GM12878 (cell line): ENCODE data around the gene MRPL12. TPM values are rescaled to one million over a fixed set of nuclear protein-coding genes. Genes with fewer than 3 reads are reported as not detected.
A peak's percentile ranks its signal among the peaks of the same experiment; 100 is the strongest.

Experiments used
- ATAC-seq: fragments of 200-7000 bp; cut with Tn5 transposase; 3 replicates; pipeline ENCODE4 v1.9.1; 2020; ENCODE audit warnings: mild to moderate bottlenecking, moderate library complexity
- BruUV-seq: library from RNA; stranded (reverse); fragments of 400-500 nt; replicated peaks from 2 replicates; lab custom pipeline; 2021; lab: Mats Ljungman, UMichigan
- CTCF ChIA-PET: fragments of 300-600 bp; sonication (Branson Sonifier 250); formaldehyde crosslinking; extraction: SDS; loops from one replicate; lab custom pipeline; 2021; ENCODE audit warnings: inconsistent platforms; lab: Yijun Ruan, JAX
- POLR2A ChIA-PET: fragments of 350-600 bp; formaldehyde crosslinking; extraction: SDS; loops from one replicate; lab custom pipeline; 2021; ENCODE audit warnings: inconsistent platforms; lab: Charles Lee
- RAD21 ChIA-PET: fragments of 300-600 bp; sonication (Branson Sonifier 250); formaldehyde crosslinking; loops from one replicate; lab custom pipeline; 2023; ENCODE audit warnings: antibody characterized with exemption; ENCODE audit not compliant: unreplicated experiment; lab: Charles Lee
- SMC1A ChIA-PET: fragments of 300-600 bp; sonication (Branson Sonifier 250); formaldehyde crosslinking; loops from one replicate; lab custom pipeline; 2023; ENCODE audit not compliant: unreplicated experiment, uncharacterized antibody; lab: Charles Lee
- DNase-seq: peaks from one replicate; pipeline ENCODE4 v3.0.0-alpha.2; 2011; ENCODE audit warnings: low read depth, low spot score
- FAIRE-seq: peaks from 3 replicates; lab custom pipeline; 2011; peaks lifted over from hg19 to GRCh38; lab: Jason Lieb, UNC
- H2AFZ ChIP-seq: 2 replicates; pipeline ENCODE4 v1.6.0; 2011; ENCODE audit warnings: low read depth, low read length, control low read depth; ENCODE audit not compliant: control insufficient read depth
- H3K27ac ChIP-seq: 2 replicates; pipeline ENCODE4 v1.5.1; 2011; ENCODE audit warnings: control low read depth; ENCODE audit not compliant: control insufficient read depth, insufficient read depth
- H3K27me3 ChIP-seq, 2 experiments: replicated peaks in 1 of 2; 2 replicates each; pipeline versions ENCODE4 v1.6.0 to v1.6.1; 2011; ENCODE audit warnings: low read length in 1 of 2; ENCODE audit not compliant: control insufficient read depth in 2 of 2, insufficient read depth in 2 of 2
- H3K36me3 ChIP-seq, 2 experiments: 2 replicates each; pipeline ENCODE4 v1.5.1; 2011; ENCODE audit warnings: low read length in 1 of 2; ENCODE audit not compliant: control insufficient read depth in 2 of 2, insufficient read depth in 2 of 2
- H3K4me1 ChIP-seq: 2 replicates; pipeline ENCODE4 v1.6.1; 2011; ENCODE audit warnings: mild to moderate bottlenecking, low read length, moderate library complexity, mixed read lengths; ENCODE audit not compliant: control insufficient read depth, insufficient read depth
- H3K4me2 ChIP-seq: 2 replicates; pipeline ENCODE4 v1.6.0; 2011; ENCODE audit warnings: control low read depth; ENCODE audit not compliant: control insufficient read depth, insufficient read depth
- H3K4me3 ChIP-seq: fragments of 200-600 bp; sonication (generic); 2 replicates; pipeline ENCODE4 v1.5.1; 2016
- H3K79me2 ChIP-seq: 2 replicates; pipeline ENCODE4 v1.6.0; 2011; ENCODE audit warnings: low read length; ENCODE audit not compliant: control insufficient read depth, insufficient read depth
- H3K9ac ChIP-seq: 2 replicates; pipeline ENCODE4 v1.8.0; 2011; ENCODE audit warnings: low read length, control low read depth, mixed read lengths; ENCODE audit not compliant: control insufficient read depth, insufficient read depth
- H3K9me3 ChIP-seq: replicated peaks from 3 replicates; pipeline ENCODE4 v1.5.1; 2011; ENCODE audit warnings: mild to moderate bottlenecking, low read length; ENCODE audit not compliant: control insufficient read depth, insufficient read depth
- H4K20me1 ChIP-seq: 2 replicates; pipeline ENCODE4 v1.6.0; 2011; ENCODE audit not compliant: control insufficient read depth, insufficient read depth
- BRCA1 ChIP-seq: IDR thresholded peaks from 2 replicates; pipeline ENCODE4 v1.6.1; 2011; ENCODE audit warnings: low read depth, low read length, improper control_type of control experiment
- CEBPB ChIP-seq, 2 experiments: fragments of 150-350 bp in 1 of 2; IDR thresholded peaks; 2 replicates each; pipeline ENCODE4 v1.6.1; 2012 to 2014; ENCODE audit warnings: low read depth in 2 of 2, low read length in 2 of 2, borderline replicate concordance in 1 of 2, inconsistent platforms in 1 of 2
- CREB1 ChIP-seq: IDR thresholded peaks from 2 replicates; pipeline ENCODE4 v1.6.1; 2012; ENCODE audit warnings: low read depth, mild to moderate bottlenecking, inconsistent platforms
- EGR1 ChIP-seq, 2 experiments: IDR thresholded peaks; 1 replicate in 1 of 2; 2 replicates in 1 of 2; pipeline ENCODE4 v1.6.1; 2011 to 2012; ENCODE audit warnings: low read depth in 2 of 2, low read length in 2 of 2, borderline replicate concordance in 1 of 2, mild to moderate bottlenecking in 1 of 2, moderate library complexity in 1 of 2
- EZH2 ChIP-seq: IDR thresholded peaks from 2 replicates; pipeline ENCODE4 v1.6.1; 2012; ENCODE audit warnings: low read depth, mild to moderate bottlenecking, control low read depth, inconsistent platforms, low read length, borderline replicate concordance; ENCODE audit not compliant: control insufficient read depth
- WGBS: methylation state at CpG from one replicate; pipeline ENCODE4 v1.1.6; 2016; ENCODE audit warnings: low lambda C conversion rate; ENCODE audit not compliant: insufficient replicate concordance, insufficient coverage; ENCODE audit errors: missing lambda C conversion rate; 5-methylcytosine and 5-hydroxymethylcytosine counted together
- in situ Hi-C: fragments of 300-500 bp; cut with MboI; formaldehyde crosslinking; loops from 9 replicates; pipeline ENCODE4 v1.14.3; 2018; ENCODE audit warnings: mixed read lengths
- intact Hi-C: fragments of 100-400 bp; cut with micrococcal nuclease; formaldehyde crosslinking; loops from one replicate; pipeline ENCODE4 v1.14.2; 2022; ENCODE audit not compliant: unreplicated experiment
- microRNA-seq: library from miRNA; unstranded; fragments of <30 nt; microRNA quantifications from one replicate; pipeline ENCODE4, GENCODE V29; 2018
- polyA plus RNA-seq, 11 experiments: library from polyadenylated mRNA; depleted of rRNA in 4 of 11; unstranded in 6 of 11; stranded (reverse) in 5 of 11; fragments of >200 nt; fragmentation: Nextera tagmentation in 4 of 11; fragmentation: Illumina TruSeq in 1 of 11; extraction: Ambion mirVana in 4 of 11; extraction: Trizol in 1 of 11; gene quantifications; 1 replicate in 1 of 11; 2 replicates in 10 of 11; pipeline versions ENCODE4 v1.2.1 to v1.2.3, GENCODE V29; 2011 to 2016; ENCODE audit warnings: inconsistent platforms in 2 of 11, missing spikeins in 2 of 11, low read depth in 1 of 11
- small RNA-seq: library from RNA; depleted of rRNA; stranded (forward); fragments of <200 nt; gene quantifications from one replicate; pipeline ENCODE3, GENCODE V24; 2014
- total RNA-seq, 4 experiments: library from RNA; depleted of rRNA in 3 of 4; stranded (reverse); fragments of >200 nt in 3 of 4; fragmentation: Illumina TruSeq in 1 of 4; extraction: Trizol in 1 of 4; gene quantifications; 2 replicates each; pipeline versions ENCODE4 v1.2.1 to v1.2.3, GENCODE V29; 2013 to 2021
- TF ChIP-seq, protein P1 (sequence below): IDR thresholded peaks from 2 replicates; pipeline ENCODE4 v1.6.1; 2012; ENCODE audit warnings: mild to moderate bottlenecking, low read depth, low read length

The MRPL12 gene
- total and polyA plus RNA-seq, 10 of the 15 experiments (the other 5 are each of a cell fraction or from before 2014, with no cell fraction given) = 1.3 to 269 (median 117) TPM

DNA sequence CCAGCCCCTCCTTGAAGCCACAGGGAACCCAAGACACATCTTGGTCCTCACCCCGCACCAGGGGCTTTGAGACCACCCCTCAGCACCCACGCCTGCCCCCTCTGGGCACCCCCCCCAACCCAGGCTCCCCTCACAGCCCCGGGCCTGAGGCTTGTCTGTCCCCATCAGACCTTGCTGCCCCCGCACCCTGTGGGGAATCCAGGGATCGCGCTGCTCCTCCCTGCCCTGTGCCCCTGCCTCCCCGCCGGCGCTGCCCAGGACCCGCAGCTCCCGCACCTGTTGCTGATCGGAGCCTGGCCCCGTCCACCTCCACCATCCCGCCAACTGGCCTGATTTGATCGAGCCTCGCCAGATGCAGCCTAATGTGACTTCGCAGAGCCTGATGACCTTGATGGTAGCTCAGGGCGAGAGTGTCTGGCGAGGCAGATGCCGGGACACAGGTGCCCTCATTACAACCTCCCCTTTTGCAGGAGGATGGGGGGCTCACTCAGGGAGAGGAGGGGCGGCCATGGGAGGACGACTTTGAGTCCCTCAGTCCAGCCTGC lies 38.0 kb downstream of the MRPL12 start (continued):
- no peak for TF ChIP-seq EZH2
- TF ChIP-seq CEBPB (IDR thresholded peaks at IDR 0.05; ENCODE audit: borderline replicate concordance in 1 of 2, low read depth in 2 of 2, low read length in 2 of 2) = no peak

DNA sequence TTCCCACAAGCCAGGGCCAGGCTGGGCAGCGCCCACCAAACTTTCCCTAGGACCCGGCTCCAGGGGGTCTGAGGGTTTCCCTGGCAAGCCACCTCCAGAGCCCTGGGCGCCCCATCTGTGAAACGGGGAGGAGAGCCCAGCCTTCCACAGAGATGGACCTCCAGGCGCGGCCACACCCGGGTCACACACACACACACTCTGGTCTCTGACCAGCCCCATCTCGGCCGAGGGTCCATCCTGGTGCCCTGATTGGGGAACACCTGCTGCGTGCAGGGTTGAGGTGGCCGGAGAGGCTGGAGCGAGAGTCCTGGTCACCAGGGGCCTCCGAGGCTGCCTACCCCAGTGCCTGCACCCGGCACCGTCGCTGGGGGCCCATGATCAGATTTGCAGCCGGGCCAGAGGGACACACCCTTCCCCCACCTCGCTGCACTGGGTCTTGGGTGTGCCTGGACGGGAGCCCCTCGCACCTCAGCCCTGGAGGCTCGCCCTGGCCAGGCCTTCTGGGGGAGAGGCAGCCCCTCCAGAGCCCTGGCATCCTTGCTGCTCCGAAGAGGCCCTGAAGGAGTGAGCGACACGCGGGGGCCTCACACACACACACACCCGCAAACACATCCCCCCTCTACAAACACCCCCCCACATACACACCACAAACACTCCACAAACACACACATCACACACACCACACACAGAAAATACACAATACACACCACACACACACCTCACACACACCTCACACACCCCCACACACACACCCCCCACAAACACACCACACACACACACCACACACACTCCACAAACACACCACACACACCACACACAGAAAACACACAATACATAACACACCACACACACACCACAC lies 38.7 kb downstream of the MRPL12 start:
- POLR2A ChIA-PET = no interaction called here
- no peaks in the 10 kb centered on the region for H4K20me1 ChIP-seq
- H3K27me3 ChIP-seq = no peaks in the 10 kb centered on the region
- 64% methylated on average over 25 of the region's 26 CpGs for WGBS
- H3K27ac ChIP-seq = no peak overlapping the region
- no peak overlapping the region for H2AFZ ChIP-seq
- SMC1A ChIA-PET = no interaction called here
- H3K9me3 ChIP-seq = no peaks in the 10 kb centered on the region
- no peaks in the 10 kb centered on the region for H3K4me1 ChIP-seq
- H3K4me3 ChIP-seq = no peak overlapping the region
- CTCF ChIA-PET = no interaction called here
- ATAC-seq (peak; percentile 52), FAIRE-seq (no peak), DNase-seq (no peak)
- no peaks in the 10 kb centered on the region for H3K36me3 ChIP-seq
- BruUV-seq = no TSS peak
- no peaks in the 10 kb centered on the region for H3K79me2 ChIP-seq
- in situ Hi-C loops (no loop called here), intact Hi-C loops (no loop called here)
- TF ChIP-seq EZH2 = no peak
- TF ChIP-seq BRCA1 = no peak
- no peak for TF ChIP-seq CREB1
- TF ChIP-seq EGR1 (IDR thresholded peaks at IDR 0.05; ENCODE audit: borderline replicate concordance in 1 of 2, low read depth in 2 of 2, low read length in 2 of 2) = no peak
- TF ChIP-seq, protein P1, sequence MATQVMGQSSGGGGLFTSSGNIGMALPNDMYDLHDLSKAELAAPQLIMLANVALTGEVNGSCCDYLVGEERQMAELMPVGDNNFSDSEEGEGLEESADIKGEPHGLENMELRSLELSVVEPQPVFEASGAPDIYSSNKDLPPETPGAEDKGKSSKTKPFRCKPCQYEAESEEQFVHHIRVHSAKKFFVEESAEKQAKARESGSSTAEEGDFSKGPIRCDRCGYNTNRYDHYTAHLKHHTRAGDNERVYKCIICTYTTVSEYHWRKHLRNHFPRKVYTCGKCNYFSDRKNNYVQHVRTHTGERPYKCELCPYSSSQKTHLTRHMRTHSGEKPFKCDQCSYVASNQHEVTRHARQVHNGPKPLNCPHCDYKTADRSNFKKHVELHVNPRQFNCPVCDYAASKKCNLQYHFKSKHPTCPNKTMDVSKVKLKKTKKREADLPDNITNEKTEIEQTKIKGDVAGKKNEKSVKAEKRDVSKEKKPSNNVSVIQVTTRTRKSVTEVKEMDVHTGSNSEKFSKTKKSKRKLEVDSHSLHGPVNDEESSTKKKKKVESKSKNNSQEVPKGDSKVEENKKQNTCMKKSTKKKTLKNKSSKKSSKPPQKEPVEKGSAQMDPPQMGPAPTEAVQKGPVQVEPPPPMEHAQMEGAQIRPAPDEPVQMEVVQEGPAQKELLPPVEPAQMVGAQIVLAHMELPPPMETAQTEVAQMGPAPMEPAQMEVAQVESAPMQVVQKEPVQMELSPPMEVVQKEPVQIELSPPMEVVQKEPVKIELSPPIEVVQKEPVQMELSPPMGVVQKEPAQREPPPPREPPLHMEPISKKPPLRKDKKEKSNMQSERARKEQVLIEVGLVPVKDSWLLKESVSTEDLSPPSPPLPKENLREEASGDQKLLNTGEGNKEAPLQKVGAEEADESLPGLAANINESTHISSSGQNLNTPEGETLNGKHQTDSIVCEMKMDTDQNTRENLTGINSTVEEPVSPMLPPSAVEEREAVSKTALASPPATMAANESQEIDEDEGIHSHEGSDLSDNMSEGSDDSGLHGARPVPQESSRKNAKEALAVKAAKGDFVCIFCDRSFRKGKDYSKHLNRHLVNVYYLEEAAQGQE = no peak
- RAD21 ChIA-PET = no interaction called here
- H3K9ac ChIP-seq = no peak overlapping the region
- no peak overlapping the region for H3K4me2 ChIP-seq

Small RNA genes within 50 kb of the gene (microRNA-seq; reads per million reads assigned to microRNA genes)
- 1.9 reads per million, percentile 3 among the genes with 10 or more reads in this experiment for gene MIR6786

Small RNA genes within 50 kb of the gene (small RNA-seq; reads per million reads assigned to genes)
- 0.12 reads per million for gene MIR6786

Other genes starting within 250 kb of the MRPL12 start
Only the 7 nearest of the 24 such genes appear.
- gene TSPAN10, start 66.2 kb upstream of the MRPL12 start, total RNA-seq (2014; rRNA removed) = 0.38 and 0.40 TPM in 2 replicates
- gene TSPAN10, start 66.2 kb upstream of the MRPL12 start, total RNA-seq (2014; rRNA removed; fragmentation: Illumina TruSeq; extraction: Trizol) = 0.13 and 0.18 TPM in 2 replicates
- gene TSPAN10, start 66.2 kb upstream of the MRPL12 start, total RNA-seq (2021) = 0.41 and 0.56 TPM in 2 replicates
- gene TSPAN10, start 66.2 kb upstream of the MRPL12 start, polyA plus RNA-seq (2011; rRNA removed) = 0.53 and 0.58 TPM in 2 replicates
- 0.16 and 0.36 TPM in 2 replicates for gene TSPAN10, start 66.2 kb upstream of the MRPL12 start, polyA plus RNA-seq (2014; fragmentation: Illumina TruSeq; extraction: Trizol)
- gene TSPAN10, start 66.2 kb upstream of the MRPL12 start, polyA plus RNA-seq (2014; fragmentation: Nextera tagmentation; extraction: Ambion mirVana) = under 1 TPM; 0.33 to 0.45 TPM
- gene TSPAN10, start 66.2 kb upstream of the MRPL12 start, polyA plus RNA-seq (2014; rRNA removed) = 0.61 and 0.72 TPM in 2 replicates
- under 1 TPM; 0.60 to 0.82 TPM for gene TSPAN10, start 66.2 kb upstream of the MRPL12 start, polyA plus RNA-seq (2016; fragmentation: Nextera tagmentation; extraction: Ambion mirVana)
- gene PDE6G, start 46.8 kb upstream of the MRPL12 start, total RNA-seq (2014; rRNA removed) = 7.8 and 12.1 TPM in 2 replicates
- gene PDE6G, start 46.8 kb upstream of the MRPL12 start, total RNA-seq (2014; rRNA removed; fragmentation: Illumina TruSeq; extraction: Trizol) = 1.5 and 3.5 TPM in 2 replicates
- gene PDE6G, start 46.8 kb upstream of the MRPL12 start, total RNA-seq (2021) = 6.0 and 8.3 TPM in 2 replicates
- gene PDE6G, start 46.8 kb upstream of the MRPL12 start, polyA plus RNA-seq (2011; rRNA removed) = 0.37 and 1.8 TPM in 2 replicates
- gene PDE6G, start 46.8 kb upstream of the MRPL12 start, polyA plus RNA-seq (2014; fragmentation: Illumina TruSeq; extraction: Trizol) = 7.0 and 8.0 TPM in 2 replicates
- gene PDE6G, start 46.8 kb upstream of the MRPL12 start, polyA plus RNA-seq (2014; fragmentation: Nextera tagmentation; extraction: Ambion mirVana) = under 1 TPM; 0.55 to 0.82 TPM
- 10.4 and 11.1 TPM in 2 replicates for gene PDE6G, start 46.8 kb upstream of the MRPL12 start, polyA plus RNA-seq (2014; rRNA removed)
- 1 to 10 TPM; 3.3 to 5.0 TPM for gene PDE6G, start 46.8 kb upstream of the MRPL12 start, polyA plus RNA-seq (2016; fragmentation: Nextera tagmentation; extraction: Ambion mirVana)
- 74.8 and 77.7 TPM in 2 replicates for gene OXLD1, start 36.8 kb upstream of the MRPL12 start, total RNA-seq (2014; rRNA removed)
- 14.4 and 18.4 TPM in 2 replicates for gene OXLD1, start 36.8 kb upstream of the MRPL12 start, total RNA-seq (2014; rRNA removed; fragmentation: Illumina TruSeq; extraction: Trizol)
- gene OXLD1, start 36.8 kb upstream of the MRPL12 start, total RNA-seq (2021) = 61.2 and 70.8 TPM in 2 replicates
- gene OXLD1, start 36.8 kb upstream of the MRPL12 start, polyA plus RNA-seq (2011; rRNA removed) = 6.2 and 13.5 TPM in 2 replicates
- 3.4 and 10.2 TPM in 2 replicates for gene OXLD1, start 36.8 kb upstream of the MRPL12 start, polyA plus RNA-seq (2014; fragmentation: Illumina TruSeq; extraction: Trizol)
- 1 to 10 TPM; 4.6 to 9.3 TPM for gene OXLD1, start 36.8 kb upstream of the MRPL12 start, polyA plus RNA-seq (2014; fragmentation: Nextera tagmentation; extraction: Ambion mirVana)
- 83.2 and 84.8 TPM in 2 replicates for gene OXLD1, start 36.8 kb upstream of the MRPL12 start, polyA plus RNA-seq (2014; rRNA removed)
- 10 to 100 TPM; 74.3 to 89.5 TPM for gene OXLD1, start 36.8 kb upstream of the MRPL12 start, polyA plus RNA-seq (2016; fragmentation: Nextera tagmentation; extraction: Ambion mirVana)
- gene CCDC137, start 36.6 kb upstream of the MRPL12 start, total RNA-seq (2014; rRNA removed) = 21.9 and 23.3 TPM in 2 replicates
- 18.3 and 19.6 TPM in 2 replicates for gene CCDC137, start 36.6 kb upstream of the MRPL12 start, total RNA-seq (2014; rRNA removed; fragmentation: Illumina TruSeq; extraction: Trizol)
- 32.0 and 35.1 TPM in 2 replicates for gene CCDC137, start 36.6 kb upstream of the MRPL12 start, total RNA-seq (2021)
- 7.7 and 13.7 TPM in 2 replicates for gene CCDC137, start 36.6 kb upstream of the MRPL12 start, polyA plus RNA-seq (2011; rRNA removed)
- 20.9 and 32.6 TPM in 2 replicates for gene CCDC137, start 36.6 kb upstream of the MRPL12 start, polyA plus RNA-seq (2014; fragmentation: Illumina TruSeq; extraction: Trizol)
- gene CCDC137, start 36.6 kb upstream of the MRPL12 start, polyA plus RNA-seq (2014; fragmentation: Nextera tagmentation; extraction: Ambion mirVana) = 1 to 10 TPM; 2.2 to 5.1 TPM
- 33.8 and 39.3 TPM in 2 replicates for gene CCDC137, start 36.6 kb upstream of the MRPL12 start, polyA plus RNA-seq (2014; rRNA removed)
- 10 to 100 TPM; 44.6 to 45.4 TPM for gene CCDC137, start 36.6 kb upstream of the MRPL12 start, polyA plus RNA-seq (2016; fragmentation: Nextera tagmentation; extraction: Ambion mirVana)
- 41.9 and 42.1 TPM in 2 replicates for gene ARL16, start 19.6 kb upstream of the MRPL12 start, total RNA-seq (2014; rRNA removed)
- 21.0 and 22.1 TPM in 2 replicates for gene ARL16, start 19.6 kb upstream of the MRPL12 start, total RNA-seq (2014; rRNA removed; fragmentation: Illumina TruSeq; extraction: Trizol)
- gene ARL16, start 19.6 kb upstream of the MRPL12 start, total RNA-seq (2021) = 18.6 and 25.6 TPM in 2 replicates
- 26.8 and 34.3 TPM in 2 replicates for gene ARL16, start 19.6 kb upstream of the MRPL12 start, polyA plus RNA-seq (2011; rRNA removed)
- gene ARL16, start 19.6 kb upstream of the MRPL12 start, polyA plus RNA-seq (2014; fragmentation: Illumina TruSeq; extraction: Trizol) = 15.9 and 27.4 TPM in 2 replicates
- gene ARL16, start 19.6 kb upstream of the MRPL12 start, polyA plus RNA-seq (2014; fragmentation: Nextera tagmentation; extraction: Ambion mirVana) = 10 to 100 TPM in 1 of 2 experiments, 1 to 10 TPM in 1; 4.7 to 20.8 TPM
- 43.6 and 44.5 TPM in 2 replicates for gene ARL16, start 19.6 kb upstream of the MRPL12 start, polyA plus RNA-seq (2014; rRNA removed)
- 10 to 100 TPM; 46.5 to 47.6 TPM for gene ARL16, start 19.6 kb upstream of the MRPL12 start, polyA plus RNA-seq (2016; fragmentation: Nextera tagmentation; extraction: Ambion mirVana)
- gene HGS, start 19.4 kb upstream of the MRPL12 start, total RNA-seq (2014; rRNA removed) = 41.4 and 59.5 TPM in 2 replicates
- gene HGS, start 19.4 kb upstream of the MRPL12 start, total RNA-seq (2014; rRNA removed; fragmentation: Illumina TruSeq; extraction: Trizol) = 23.2 and 29.3 TPM in 2 replicates
- 58.0 and 85.6 TPM in 2 replicates for gene HGS, start 19.4 kb upstream of the MRPL12 start, total RNA-seq (2021)
- gene HGS, start 19.4 kb upstream of the MRPL12 start, polyA plus RNA-seq (2011; rRNA removed) = 23.5 and 40.1 TPM in 2 replicates
- 29.2 and 51.0 TPM in 2 replicates for gene HGS, start 19.4 kb upstream of the MRPL12 start, polyA plus RNA-seq (2014; fragmentation: Illumina TruSeq; extraction: Trizol)
- gene HGS, start 19.4 kb upstream of the MRPL12 start, polyA plus RNA-seq (2014; fragmentation: Nextera tagmentation; extraction: Ambion mirVana) = 1 to 10 TPM; 2.2 to 3.7 TPM
- gene HGS, start 19.4 kb upstream of the MRPL12 start, polyA plus RNA-seq (2014; rRNA removed) = 75.4 and 94.8 TPM in 2 replicates
- 10 to 100 TPM; 59.9 to 69.3 TPM for gene HGS, start 19.4 kb upstream of the MRPL12 start, polyA plus RNA-seq (2016; fragmentation: Nextera tagmentation; extraction: Ambion mirVana)
- 50.1 and 52.6 TPM in 2 replicates for gene SLC25A10, start 8.9 kb downstream of the MRPL12 start, total RNA-seq (2014; rRNA removed)
- gene SLC25A10, start 8.9 kb downstream of the MRPL12 start, total RNA-seq (2014; rRNA removed; fragmentation: Illumina TruSeq; extraction: Trizol) = 9.3 and 11.6 TPM in 2 replicates
- 38.5 and 41.7 TPM in 2 replicates for gene SLC25A10, start 8.9 kb downstream of the MRPL12 start, total RNA-seq (2021)
- 2.7 and 10.2 TPM in 2 replicates for gene SLC25A10, start 8.9 kb downstream of the MRPL12 start, polyA plus RNA-seq (2011; rRNA removed)
- 1.1 and 11.6 TPM in 2 replicates for gene SLC25A10, start 8.9 kb downstream of the MRPL12 start, polyA plus RNA-seq (2014; fragmentation: Illumina TruSeq; extraction: Trizol)
- 1 to 10 TPM in 1 of 2 experiments, under 1 TPM in 1; 0.11 to 1.4 TPM for gene SLC25A10, start 8.9 kb downstream of the MRPL12 start, polyA plus RNA-seq (2014; fragmentation: Nextera tagmentation; extraction: Ambion mirVana)
- gene SLC25A10, start 8.9 kb downstream of the MRPL12 start, polyA plus RNA-seq (2014; rRNA removed) = 33.0 and 43.1 TPM in 2 replicates
- gene SLC25A10, start 8.9 kb downstream of the MRPL12 start, polyA plus RNA-seq (2016; fragmentation: Nextera tagmentation; extraction: Ambion mirVana) = 10 to 100 TPM; 68.6 to 72.7 TPM